GM19240 (cell line): ENCODE measurements around the gene SBNO2.
"Not testable (repeated sequence)": the region's sequence is repeated elsewhere in the genome, so short reads cannot be mapped to it uniquely, and the experiment has no call there.

Experiments
- DNase-seq: peaks from one replicate; pipeline ENCODE4 v3.0.0; 2011; ENCODE audit warnings: low spot score; ENCODE audit not compliant: insufficient read length

SBNO2 gene

DNA sequence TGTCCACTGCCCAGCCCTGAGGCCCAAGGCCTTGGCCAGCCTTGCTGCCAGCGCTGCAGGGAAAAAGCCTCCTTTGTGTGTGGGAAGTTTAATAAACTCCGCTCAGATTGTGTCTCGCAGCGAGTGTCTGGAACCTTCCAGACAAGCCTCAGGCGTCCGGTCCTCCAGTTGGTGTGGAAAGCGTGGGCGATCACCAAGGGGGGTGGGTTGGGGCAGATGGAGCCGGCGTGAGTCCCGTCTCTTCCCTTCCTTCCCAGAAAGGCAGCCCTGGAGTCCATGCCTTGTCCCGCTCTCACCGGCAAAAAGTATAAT, 36.1 kb upstream of the SBNO2 start:
- no peak for DNase-seq

DNA sequence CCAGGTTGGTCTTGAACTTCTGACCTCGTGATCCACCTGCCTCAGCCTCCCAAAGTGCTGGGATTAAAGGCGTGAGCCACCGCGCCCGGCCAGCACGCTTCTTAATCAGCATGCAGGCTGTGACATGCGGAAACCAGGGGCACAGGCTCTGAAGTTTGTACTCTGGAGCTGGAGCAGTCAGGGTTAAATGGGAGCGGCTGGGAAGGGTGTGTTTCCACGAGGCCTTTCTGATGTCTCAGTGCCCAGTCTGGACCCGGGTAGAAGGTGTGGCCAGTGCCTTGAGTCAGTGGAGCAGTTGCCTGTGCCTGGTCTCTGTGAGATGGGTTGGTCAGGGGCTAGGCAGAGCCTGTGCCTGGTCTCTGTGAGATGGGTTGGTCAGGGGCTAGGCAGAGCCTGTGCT, 34.8 kb upstream of the SBNO2 start:
- not testable (repeated sequence) for DNase-seq

DNA sequence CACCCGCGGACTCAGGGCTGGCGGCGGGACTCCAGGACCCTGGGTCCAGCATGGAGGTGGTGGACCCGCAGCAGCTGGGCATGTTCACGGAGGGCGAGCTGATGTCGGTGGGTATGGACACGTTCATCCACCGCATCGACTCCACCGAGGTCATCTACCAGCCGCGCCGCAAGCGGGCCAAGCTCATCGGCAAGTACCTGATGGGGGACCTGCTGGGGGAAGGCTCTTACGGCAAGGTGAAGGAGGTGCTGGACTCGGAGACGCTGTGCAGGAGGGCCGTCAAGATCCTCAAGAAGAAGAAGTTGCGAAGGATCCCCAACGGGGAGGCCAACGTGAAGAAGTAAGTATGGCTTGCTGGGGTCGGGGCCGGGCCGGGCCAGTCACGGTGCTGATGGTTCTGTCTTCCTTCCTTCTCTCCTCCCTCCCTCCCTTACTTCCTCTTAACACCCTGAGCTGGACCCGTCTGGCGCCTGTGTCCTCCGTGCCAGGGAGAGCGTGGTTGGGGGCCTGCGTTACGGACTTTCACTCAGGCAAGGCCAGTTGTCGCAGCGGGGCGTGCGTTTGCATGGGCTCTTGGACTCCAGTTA, 32.9 kb upstream of the SBNO2 start:
- no peak for DNase-seq

DNA sequence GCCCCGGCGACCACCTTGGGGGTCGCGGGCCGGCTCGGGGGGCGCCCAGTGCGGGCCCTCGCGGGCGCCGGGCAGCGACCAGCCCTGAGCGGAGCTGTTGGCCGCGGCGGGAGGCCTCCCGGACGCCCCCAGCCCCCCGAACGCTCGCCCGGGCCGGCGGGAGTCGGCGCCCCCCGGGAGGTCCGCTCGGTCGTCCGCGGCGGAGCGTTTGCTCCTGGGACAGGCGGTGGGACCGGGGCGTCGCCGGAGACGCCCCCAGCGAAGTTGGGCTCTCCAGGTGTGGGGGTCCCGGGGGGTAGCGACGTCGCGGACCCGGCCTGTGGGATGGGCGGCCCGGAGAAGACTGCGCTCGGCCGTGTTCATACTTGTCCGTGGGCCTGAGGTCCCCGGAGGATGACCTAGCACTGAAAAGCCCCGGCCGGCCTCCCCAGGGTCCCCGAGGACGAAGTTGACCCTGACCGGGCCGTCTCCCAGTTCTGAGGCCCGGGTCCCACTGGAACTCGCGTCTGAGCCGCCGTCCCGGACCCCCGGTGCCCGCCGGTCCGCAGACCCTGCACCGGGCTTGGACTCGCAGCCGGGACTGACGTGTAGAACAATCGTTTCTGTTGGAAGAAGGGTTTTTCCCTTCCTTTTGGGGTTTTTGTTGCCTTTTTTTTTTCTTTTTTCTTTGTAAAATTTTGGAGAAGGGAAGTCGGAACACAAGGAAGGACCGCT, 32.2 kb upstream of the SBNO2 start:
- DNase-seq: no peak

DNA sequence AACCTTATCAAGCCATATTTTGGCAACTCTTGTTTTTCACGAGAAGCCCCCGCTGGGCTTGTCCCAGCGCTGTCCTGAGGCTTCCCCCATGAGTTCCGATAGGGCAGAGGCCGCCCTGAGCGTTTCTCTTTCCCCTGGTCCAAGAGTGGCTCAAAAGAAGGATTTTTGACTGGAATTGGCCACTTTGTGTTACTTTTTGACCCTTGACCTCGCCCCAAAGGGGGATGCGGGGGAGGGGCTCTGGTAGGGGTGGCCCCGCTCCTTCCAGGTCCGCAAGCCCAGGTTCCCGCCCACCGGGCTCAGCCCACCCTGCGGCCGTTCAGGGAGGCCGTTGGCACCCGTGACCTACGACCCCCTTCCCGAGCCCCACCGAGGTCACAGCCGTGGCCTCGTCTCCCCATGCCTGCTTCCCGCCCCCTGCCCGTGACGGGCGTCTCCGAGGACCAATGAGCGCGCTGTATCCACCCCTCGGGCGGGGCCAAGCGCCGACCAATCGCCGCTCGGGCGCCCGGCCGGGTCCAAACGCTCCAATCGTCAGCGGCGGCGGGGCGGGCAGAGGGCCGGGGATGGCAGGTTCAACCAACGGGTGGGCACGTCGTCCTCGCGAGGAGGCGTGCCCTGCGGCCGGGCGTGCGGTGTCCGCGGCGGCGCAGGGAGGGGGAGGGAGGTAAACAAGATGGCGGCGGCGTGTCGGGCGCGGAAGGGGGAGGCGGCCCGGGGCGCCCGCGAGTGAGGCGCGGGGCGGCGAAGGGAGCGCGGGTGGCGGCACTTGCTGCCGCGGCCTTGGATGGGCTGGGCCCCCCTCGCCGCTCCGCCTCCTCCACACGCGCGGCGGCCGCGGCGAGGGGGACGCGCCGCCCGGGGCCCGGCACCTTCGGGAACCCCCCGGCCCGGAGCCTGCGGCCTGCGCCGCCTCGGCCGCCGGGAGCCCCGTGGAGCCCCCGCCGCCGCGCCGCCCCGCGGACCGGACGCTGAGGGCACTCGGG, 31.3 kb upstream of the SBNO2 start, which contains the start of gene STK11:
TSS of gene STK11 (plus strand) at position 665 of the 986 bp plus-strand sequence. CDS start 1,136 bp downstream, outside the sequence.
- DNase-seq: peak; percentile 99

DNA sequence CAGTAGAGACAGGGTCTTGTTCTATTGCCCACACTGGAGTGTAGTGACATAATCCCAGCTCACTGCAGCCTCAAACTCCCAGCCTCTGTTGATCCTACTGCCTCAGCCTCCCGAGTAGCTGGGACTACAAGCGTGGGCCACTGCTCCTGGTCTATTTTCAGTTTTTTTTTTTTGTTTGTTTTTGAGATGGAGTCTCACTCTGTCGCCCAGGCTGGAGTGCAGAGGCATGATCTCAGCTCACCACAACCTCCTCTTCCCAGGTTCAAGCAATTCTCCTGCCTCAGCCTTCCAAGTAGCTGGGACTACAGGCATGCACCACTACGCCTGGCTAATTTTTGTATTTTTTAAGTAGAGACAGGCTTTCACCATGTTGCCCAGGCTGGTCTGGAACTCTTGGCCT, 26.5 kb upstream of the SBNO2 start:
- not testable (repeated sequence) for DNase-seq

DNA sequence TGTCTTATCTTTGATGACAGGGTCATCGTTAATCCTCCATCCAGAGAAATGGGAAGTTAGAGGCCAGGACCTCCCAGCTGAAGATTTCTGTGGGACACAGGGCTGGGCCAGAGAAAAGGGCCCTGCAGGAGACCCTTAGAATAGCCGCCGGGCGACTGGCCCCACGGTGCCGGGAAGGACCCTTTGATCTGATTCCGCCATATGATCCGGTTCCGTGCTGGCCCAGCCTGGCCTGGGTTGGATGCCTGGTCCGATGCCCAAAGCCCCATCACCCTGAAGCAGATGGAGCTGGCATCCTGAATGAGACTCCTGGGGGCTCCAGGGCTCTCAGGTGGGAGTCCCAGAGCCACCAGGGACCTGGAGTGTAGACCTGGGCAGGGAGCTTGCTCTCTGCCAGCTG, 25.5 kb upstream of the SBNO2 start:
- DNase-seq: no peak

DNA sequence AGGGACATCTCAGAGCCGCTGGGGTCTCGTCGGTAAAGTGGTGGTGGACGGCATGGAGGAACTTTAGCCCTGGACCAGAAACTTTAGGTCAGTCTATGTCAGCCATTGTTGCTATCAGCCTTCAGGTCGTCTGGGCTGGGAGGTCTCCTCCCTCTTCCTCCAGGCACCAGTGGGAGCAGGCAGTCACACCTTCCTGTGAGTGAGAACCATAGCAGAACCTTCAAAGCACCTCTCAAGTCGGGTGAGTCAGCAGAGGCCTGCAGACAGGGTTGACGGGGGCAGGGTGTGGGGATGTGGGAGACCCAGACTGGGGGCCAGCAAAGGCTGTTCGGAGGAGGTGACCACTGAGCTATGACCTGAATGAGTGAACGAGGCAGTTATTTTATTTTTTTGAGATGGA, 15.4 kb upstream of the SBNO2 start:
- DNase-seq: no peak

DNA sequence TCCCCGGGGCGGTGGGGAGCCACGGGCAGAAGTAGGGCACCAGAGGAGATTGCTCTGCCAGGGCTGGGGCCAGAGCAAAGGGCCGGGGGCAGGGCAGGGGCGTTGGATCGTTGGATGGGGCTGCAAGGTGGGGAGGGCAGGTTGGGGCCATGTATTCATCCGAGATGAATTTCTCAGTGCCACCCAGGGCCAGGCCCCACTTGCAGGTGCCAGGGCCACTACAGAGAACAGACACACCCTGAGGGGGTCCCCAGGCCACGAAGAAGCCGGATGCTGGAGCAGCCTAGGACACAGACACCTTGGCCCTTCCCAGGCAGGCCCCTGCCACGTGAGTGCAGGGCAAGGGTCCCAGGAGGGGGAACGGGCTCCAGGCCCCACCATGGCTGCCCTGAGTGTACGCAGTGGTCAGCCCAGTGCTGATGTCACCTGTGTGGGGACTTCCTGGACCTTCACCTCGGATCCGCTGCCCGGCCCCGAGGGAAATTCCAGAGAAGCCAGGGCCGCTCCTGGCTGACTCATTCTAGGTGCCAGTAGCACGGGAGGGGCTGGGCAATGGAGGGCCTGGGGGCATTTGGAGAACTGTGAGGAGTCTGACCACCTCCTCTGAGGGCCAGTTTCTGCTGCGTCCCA, 9.6 kb upstream of the SBNO2 start:
- DNase-seq: no peak

DNA sequence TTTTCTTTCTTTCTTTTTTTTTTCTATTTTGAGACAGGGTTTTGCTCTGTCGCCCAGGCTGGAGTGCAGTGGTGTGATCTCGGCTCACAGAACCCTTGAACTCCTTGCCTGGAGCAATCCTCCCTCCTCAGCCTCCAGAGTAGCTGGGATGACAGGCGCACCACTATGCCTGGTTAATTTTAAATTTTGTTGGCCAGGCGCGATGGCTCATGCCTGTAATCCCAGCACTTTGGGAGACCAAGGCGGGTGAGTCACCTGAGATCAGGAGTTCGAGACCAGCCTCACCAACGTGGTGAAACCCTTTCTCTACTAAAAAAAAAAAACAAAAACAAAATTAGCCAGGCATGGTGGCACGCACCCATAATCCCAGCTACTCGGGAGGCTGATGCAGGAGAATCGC, 8.7 kb upstream of the SBNO2 start:
- no peak for DNase-seq

DNA sequence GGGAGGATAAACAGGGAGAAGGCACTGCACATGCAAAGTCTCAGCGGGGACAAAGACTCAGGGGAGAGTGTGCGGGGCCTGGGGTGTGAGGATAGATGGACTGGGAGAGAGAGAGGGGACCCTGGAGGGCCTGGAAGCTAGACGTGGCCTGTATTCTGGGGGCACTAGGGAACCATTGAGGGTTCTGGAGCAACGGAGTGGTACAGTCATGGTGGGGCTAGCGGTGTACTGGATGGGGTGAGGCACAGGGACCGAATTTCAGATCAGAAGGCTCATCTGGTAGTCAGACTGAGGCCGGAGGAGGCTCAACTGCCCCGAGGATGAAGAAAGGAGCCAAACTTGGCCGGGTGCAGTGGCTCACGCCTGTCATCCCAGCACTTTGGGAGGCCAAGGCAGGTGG, 8.0 kb upstream of the SBNO2 start:
- DNase-seq: no peak

DNA sequence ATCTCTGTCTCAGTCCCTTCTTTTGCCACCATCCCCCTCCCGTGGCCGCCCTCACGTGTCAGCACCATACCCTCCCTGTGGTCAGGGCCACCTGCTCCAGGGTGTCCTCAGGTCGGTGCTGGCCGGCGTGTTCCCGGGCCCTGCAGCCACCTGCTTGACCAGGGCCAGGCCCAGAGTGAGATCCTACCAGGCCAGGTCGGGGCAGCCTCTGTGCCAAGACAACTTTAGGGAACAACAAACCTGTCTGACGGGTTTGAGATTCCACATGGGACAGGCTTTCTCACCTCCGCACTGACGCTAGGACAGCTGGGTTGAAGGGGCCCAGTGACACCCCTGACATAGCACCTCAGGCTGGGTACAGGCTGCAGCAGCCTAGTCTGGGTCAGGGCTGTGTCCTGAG, 7.5 kb upstream of the SBNO2 start:
- DNase-seq: no peak

DNA sequence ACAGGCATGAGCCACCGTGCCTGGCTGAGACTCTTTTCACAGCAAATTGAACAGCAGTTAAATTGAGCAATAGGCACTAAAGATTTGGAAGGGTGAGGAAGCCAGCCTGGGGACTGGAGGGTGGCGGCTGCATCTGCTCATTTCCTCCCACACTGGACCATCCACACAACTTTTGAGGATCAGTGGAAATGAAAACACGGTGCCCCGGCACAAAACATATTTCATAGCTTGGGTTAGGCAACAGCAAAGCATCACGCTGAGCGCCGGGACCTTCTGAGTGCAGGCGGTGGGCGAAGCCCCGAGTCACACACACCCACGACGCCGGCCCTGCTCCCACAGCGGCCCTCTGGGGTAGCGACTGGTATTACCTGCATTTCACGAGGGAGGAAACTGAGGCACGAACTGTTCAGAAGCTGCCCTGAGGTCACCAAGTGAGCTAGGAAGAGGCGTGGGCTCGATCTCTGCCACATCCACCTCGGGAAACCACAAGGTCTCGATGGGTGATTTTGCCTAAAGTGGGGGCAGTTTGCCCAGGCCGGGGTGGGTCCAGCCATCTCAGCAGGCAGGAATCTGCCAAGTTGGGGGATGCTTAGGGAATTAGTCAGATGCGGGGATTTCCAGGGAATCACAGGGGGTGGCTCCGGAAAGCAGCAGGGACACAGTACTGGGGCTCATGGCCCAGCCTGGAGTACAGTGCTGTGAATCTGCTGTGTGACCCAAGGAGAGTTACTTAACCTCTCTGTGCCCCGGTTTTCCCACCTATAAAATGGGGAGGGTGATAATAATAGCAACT, 3.5 kb upstream of the SBNO2 start:
- DNase-seq: no peak

DNA sequence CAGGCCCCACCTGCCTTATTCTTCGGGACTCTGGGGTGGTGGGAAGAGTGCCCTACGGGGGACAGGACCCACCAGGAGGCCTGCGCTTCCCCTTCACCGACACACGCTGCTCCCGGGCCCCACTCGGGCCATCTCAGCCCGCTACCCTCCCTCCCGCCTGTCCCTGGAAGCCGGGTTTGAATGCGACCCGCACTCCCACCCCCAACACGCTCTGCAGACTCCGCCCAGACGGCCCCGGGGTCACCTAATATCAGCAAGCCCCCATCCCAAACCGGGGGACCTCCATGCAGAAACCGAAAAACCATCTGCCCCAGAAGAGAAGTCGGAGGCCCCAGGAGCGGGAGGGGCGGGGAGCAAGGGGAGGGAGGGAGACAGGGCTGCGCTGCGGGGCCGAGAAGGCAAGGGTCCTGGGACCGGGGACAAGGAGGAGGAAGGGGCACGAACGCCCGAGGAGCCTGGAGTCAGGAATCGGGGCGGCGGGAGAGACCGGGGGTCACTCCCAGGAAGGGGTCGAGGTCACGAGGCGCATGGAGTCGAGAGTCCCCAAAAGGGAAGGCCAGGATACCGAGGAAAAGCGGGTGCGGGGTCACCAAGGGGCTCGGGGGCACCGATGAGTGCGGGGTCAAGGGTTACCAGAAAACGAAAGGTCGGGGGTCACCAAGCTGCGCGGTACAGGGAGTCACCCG, 766 bp downstream of the SBNO2 start:
- no peak for DNase-seq

DNA sequence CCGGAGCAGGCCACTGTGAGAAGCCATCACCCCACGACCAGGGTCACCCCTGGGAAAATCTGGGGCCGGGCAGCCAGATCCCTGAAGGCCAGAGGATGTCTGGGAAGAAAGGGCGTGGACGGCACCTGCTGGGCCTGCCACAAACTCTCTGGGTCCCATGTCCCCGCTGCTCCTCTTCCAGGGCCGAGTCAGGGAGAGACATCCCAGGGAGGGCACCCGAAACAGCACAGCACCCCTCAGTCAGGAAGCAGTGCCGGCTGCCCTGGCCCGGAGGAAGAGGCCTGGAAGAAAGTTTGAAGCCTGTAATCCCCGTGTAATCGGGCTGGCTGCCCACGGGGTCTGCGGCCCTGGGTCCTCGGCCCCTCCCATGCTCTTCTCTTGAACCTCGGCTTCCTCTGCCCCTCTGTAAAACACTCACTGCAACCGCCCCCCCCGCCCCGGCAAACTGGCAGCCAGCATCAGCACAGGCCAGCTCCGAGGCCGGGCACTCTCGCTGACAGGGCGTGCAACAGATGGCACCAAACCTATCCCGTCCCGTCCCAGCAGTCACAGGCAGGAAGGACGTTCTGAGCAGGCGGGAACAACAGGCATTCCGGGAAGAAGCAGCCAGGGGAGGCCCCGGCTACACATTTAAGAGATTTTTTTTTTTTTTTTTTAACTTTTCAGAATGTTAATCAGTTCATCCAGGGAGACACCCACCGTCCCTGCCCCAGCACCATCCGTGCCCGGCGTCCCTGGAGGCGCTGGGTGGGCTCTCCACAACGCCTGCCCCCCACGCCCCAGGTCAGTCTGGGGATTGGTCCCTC, 1.5 kb downstream of the SBNO2 start:
- no peak for DNase-seq

DNA sequence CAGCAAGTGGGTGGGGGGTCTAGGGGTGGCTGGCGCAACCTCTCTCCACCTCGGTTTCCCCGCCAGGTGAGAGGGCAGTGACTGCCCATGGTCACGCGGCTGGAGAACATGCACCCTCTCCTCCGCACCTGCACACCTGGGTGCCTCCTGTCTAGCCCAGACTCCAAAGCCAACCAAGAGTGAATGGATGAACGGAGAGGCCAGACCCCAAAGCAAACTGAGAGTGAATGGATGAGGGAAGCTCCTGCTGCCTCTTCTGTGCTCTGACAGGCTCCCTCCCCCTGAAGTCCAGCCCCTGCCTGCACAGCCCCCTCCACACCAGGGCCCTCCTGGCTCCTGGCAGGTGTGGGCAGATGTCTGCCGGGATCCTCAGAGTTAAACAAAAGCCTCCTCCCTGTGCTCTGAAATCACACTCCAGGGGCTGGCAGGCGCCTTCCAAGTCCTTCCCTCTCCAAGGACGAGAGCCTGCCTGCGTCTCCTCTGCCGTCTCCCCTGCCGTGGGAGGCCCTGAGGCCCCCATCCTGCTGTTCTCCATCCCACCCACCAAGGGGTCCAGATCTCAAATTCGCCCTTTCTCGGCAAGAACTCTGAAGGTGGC, 2.2 kb downstream of the SBNO2 start:
- DNase-seq: no peak

DNA sequence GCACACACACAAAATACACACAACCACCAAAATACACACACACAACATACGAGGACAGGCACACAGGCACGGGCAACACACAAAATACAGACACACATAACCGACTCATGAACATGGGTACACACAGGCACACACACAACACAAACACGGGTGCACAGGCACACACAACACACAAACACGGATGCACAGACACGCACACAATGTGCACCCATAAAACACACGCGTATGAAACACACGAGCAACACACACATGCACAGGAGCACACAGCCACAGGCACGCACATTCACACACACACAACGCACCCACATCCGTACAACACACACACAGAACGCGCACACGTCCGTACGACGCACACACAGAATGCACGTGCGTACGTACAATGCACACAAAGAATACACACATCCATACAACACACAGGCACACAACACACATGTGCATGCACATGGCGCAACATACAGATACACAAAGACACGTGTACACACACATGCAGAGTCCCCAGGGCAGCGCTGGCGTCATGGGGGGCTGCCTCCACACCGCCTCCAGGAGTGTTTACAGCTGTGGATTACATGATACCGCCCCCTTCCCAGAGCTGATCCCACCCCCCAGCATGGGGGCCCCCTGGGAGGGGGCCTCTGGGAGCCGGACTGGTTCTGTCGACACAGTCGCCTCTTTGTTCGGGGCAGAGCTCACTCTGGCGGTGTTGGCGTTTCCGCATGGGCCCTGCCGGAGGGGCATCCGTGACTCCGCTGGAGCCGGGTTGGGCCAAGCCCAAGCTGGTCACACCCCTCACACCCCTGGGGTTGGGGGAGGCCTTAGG, 2.9 kb downstream of the SBNO2 start:
- DNase-seq: no peak
